Endothelial cell (in vitro differentiated cells): ENCODE results near the gene GYPC. TPM values are rescaled to one million over a fixed set of nuclear protein-coding genes. Genes with fewer than 3 reads are reported as not detected.

Source experiments
- DNase-seq: peaks from one replicate; pipeline ENCODE4 v3.0.0; 2021; ENCODE audit warnings: low spot score
- H3K27ac Mint-ChIP-seq: one replicate; pipeline ENCODE4 v1.8.0; 2021; ENCODE audit warnings: mixed read lengths, inconsistent platforms; ENCODE audit not compliant: unreplicated experiment
- H3K27me3 Mint-ChIP-seq: one replicate; pipeline ENCODE4 v1.8.0; 2021; ENCODE audit warnings: mild to moderate bottlenecking, moderate library complexity, mixed read lengths, inconsistent platforms; ENCODE audit not compliant: unreplicated experiment
- H3K36me3 Mint-ChIP-seq: one replicate; pipeline ENCODE4 v1.8.0; 2021; ENCODE audit warnings: mild to moderate bottlenecking, low read depth, mixed read lengths, inconsistent platforms; ENCODE audit not compliant: unreplicated experiment
- H3K4me1 Mint-ChIP-seq: one replicate; pipeline ENCODE4 v1.8.0; 2021; ENCODE audit warnings: mild to moderate bottlenecking, mixed read lengths, inconsistent platforms; ENCODE audit not compliant: unreplicated experiment
- H3K4me3 Mint-ChIP-seq: one replicate; pipeline ENCODE4 v1.8.0; 2021; ENCODE audit warnings: mild to moderate bottlenecking, mixed read lengths, inconsistent platforms; ENCODE audit not compliant: unreplicated experiment
- H3K9me3 Mint-ChIP-seq: one replicate; pipeline ENCODE4 v1.8.0; 2021; ENCODE audit warnings: mixed read lengths, inconsistent platforms; ENCODE audit not compliant: unreplicated experiment
- total RNA-seq: library from RNA; stranded (reverse); fragmentation: NEBNext Ultra II Directional; extraction: Animal tissue kit (Norgen Biotek cat#: 25700); gene quantifications from one replicate; pipeline ENCODE4 v1.2.1, GENCODE V29; 2021; ENCODE audit not compliant: unreplicated experiment
- TF ChIP-seq, protein P1 (sequence below): fragments of 200-600 bp; sonication (generic); IDR thresholded peaks from one replicate; pipeline ENCODE4 v1.5.0; 2021; ENCODE audit warnings: antibody characterized with exemption; ENCODE audit not compliant: unreplicated experiment

GYPC gene
- total RNA-seq, 1 donor from 2014 or later, result 154 TPM

DNA sequence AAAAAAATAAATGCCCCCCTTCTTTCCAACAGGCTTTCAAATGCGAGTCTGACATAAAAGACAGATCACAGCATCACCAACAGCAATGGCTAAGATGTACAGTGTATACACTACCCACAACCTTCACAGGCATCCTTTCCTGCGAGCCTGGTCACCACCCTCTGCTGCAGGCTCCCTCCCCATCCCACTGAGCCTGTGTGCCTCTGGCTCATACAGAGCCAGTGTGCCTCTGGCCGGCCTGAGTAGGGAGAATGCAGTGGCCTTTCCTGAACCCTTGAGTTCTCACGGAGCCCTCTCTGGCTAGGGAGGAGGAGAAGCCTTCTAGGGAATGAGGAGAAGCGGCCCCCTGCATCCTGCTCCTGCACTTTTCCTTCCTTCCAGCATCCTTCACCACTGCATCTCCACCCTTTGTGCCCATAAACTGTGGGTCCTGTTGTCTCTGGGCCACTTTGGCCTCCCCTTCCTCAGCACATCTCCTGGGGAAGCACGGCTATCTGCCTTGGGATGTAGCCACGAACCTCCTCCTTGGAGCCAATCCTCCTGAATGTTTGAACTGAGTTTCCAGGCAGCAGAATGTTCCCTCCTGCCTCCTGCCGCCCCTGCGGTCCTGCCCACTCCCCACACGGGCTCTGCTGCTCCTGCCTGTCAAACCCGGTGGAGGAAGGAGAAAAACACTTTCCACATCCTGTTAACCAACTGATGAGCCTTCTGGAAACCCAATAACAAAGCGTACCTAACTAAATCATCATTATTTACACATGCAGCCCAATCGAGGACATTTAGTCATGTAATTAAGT, 22.5 kb downstream of the GYPC start:
- Mint-ChIP-seq H3K36me3 (peaks cover 70% of the 10 kb centered on the region), H3K27ac (no peak overlapping the region), H3K4me3 (no peak overlapping the region), H3K9me3 (peaks cover 7% of the 10 kb centered on the region), H3K27me3 (peaks cover 16% of the 10 kb centered on the region), H3K4me1 (peaks cover 9% of the 10 kb centered on the region)
- TF ChIP-seq, protein P1, sequence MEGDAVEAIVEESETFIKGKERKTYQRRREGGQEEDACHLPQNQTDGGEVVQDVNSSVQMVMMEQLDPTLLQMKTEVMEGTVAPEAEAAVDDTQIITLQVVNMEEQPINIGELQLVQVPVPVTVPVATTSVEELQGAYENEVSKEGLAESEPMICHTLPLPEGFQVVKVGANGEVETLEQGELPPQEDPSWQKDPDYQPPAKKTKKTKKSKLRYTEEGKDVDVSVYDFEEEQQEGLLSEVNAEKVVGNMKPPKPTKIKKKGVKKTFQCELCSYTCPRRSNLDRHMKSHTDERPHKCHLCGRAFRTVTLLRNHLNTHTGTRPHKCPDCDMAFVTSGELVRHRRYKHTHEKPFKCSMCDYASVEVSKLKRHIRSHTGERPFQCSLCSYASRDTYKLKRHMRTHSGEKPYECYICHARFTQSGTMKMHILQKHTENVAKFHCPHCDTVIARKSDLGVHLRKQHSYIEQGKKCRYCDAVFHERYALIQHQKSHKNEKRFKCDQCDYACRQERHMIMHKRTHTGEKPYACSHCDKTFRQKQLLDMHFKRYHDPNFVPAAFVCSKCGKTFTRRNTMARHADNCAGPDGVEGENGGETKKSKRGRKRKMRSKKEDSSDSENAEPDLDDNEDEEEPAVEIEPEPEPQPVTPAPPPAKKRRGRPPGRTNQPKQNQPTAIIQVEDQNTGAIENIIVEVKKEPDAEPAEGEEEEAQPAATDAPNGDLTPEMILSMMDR, result no peak
- DNase-seq, result no peak

DNA sequence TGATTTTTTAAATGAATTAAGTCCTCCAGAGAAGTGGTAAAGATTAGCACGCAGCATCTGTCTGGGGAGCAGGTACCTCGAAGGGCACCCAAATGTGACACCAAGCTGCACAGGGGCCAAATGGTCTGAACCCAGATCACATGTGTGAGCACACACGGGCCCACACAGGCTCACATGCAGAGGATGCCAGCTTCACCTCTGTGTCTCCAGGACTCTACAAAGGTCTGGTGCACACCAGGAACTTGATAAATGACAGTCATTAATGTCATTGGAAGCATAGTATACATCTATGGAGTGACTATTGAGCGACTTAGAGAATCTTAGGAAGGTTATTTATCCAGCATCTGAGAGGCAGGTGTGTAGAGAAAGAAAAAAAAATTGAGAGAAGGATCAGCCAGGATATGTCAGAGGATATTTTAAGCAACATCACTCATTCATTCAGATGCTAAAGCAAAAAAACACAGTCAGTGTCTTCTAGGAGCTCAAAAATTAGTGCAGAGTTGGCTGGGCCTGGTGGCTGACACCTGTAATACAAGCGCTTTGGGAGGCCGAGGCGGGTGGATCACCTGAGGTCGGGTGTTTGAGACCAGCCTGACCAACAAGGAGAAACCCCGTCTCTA, 23.2 kb downstream of the GYPC start:
- Mint-ChIP-seq H3K36me3 (peaks cover 69% of the 10 kb centered on the region), H3K4me1 (peaks cover 9% of the 10 kb centered on the region), H3K27ac (no peak overlapping the region), H3K9me3 (peaks cover 7% of the 10 kb centered on the region), H3K4me3 (peak overlapping the region; percentile 28), H3K27me3 (peaks cover 16% of the 10 kb centered on the region)
- DNase-seq, result no peak
- TF ChIP-seq, protein P1, result no peak

DNA sequence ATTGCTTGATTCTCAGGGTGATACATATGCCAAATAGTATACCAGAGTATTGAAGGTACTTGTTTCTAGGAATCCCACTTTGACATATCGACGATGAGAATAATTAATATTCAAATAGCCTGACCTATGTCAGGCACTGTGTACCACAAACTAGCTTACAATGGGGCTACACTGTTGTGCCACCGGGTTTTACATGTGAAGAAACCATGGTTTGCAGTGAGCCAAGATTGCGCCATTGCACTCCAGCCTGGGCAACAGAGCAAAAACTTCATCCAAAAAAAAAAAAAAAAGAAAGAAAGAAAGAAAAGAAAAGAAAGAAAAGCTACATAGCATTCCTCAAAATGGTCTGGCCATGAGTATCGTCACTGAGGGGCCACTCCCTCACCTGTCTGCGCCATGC, 25.5 kb downstream of the GYPC start:
- TF ChIP-seq, protein P1, result no peak
- H3K27me3 Mint-ChIP-seq, result peaks cover 18% of the 10 kb centered on the region
- no peak overlapping the region for H3K4me3 Mint-ChIP-seq
- peaks cover 52% of the 10 kb centered on the region for H3K36me3 Mint-ChIP-seq
- H3K4me1 Mint-ChIP-seq, result peaks cover 5% of the 10 kb centered on the region
- no peaks in the 10 kb centered on the region for H3K9me3 Mint-ChIP-seq
- DNase-seq, result no peak
- no peak overlapping the region for H3K27ac Mint-ChIP-seq

DNA sequence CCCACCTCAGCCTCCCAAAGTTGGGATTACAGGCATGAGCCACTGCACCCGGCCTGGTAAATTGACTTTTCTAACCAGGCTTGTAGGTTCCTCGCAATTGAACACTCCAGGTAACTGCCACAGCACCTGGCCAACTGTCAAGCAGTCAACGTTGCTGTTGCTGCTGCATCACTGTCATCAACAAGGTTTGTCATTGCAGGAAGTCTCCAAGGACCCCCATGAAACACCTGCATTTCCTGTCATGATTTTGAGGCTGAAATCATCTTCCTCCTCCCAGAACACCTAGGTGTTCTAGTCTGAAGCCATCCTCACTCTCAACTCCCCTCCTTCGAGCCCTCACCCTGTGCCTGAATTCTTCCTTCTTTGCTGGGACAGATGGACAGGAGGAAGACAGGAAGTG, 29.7 kb downstream of the GYPC start:
- TF ChIP-seq, protein P1, result no peak
- no peak overlapping the region for H3K4me3 Mint-ChIP-seq
- H3K27me3 Mint-ChIP-seq, result peaks cover 8% of the 10 kb centered on the region
- no peaks in the 10 kb centered on the region for H3K9me3 Mint-ChIP-seq
- DNase-seq, result no peak
- H3K27ac Mint-ChIP-seq, result no peak overlapping the region
- peaks cover 55% of the 10 kb centered on the region for H3K36me3 Mint-ChIP-seq
- H3K4me1 Mint-ChIP-seq, result peaks cover 1% of the 10 kb centered on the region

DNA sequence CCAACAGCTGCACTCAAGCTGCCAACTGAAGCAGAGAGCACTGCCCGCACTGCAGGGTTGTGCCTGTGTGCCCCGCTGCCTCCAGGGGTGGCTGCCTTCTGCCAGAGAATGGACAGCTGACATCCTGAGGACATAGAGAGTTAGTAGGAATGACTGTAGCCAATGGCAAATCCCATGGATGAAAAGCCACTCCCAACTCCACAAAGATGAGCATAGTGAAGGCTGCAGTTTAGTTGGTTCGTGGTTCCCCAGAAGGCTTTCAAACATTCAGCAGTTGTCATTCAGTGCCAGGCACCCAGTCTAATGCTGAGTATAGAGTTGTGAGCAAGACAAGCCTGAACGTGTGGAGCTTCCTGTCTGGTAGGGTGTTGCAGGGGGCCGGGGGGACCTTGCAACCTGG, 30.3 kb downstream of the GYPC start:
- Mint-ChIP-seq H3K4me1 (peaks cover 2% of the 10 kb centered on the region), H3K9me3 (no peaks in the 10 kb centered on the region), H3K27me3 (peaks cover 8% of the 10 kb centered on the region), H3K4me3 (no peak overlapping the region), H3K36me3 (peaks cover 56% of the 10 kb centered on the region), H3K27ac (no peak overlapping the region)
- TF ChIP-seq, protein P1, result no peak
- DNase-seq, result no peak
